RWPE2 (cell line): Measurements from ENCODE around the gene HAL.

Experiments used
- ATAC-seq: fragments of 200-7000 bp; cut with Tn5 transposase; 3 replicates; pipeline ENCODE4 v1.9.1; 2021; ENCODE audit warnings: low read depth
- DNase-seq: peaks from one replicate; pipeline ENCODE4 v3.0.0-alpha.2; 2020; ENCODE audit warnings: low spot score
- H3K27ac ChIP-seq: fragments of 450-650 bp; 2 replicates; pipeline ENCODE4 v1.5.1; 2017; ENCODE audit warnings: mild to moderate bottlenecking; ENCODE audit not compliant: poor library complexity, severe bottlenecking
- H3K27me3 ChIP-seq: fragments of 250-450 bp; sonication (Bioruptor Pico); 2 replicates; pipeline ENCODE4 v1.5.1; 2021; ENCODE audit warnings: mild to moderate bottlenecking, moderate library complexity; ENCODE audit not compliant: insufficient read depth, poor library complexity, severe bottlenecking
- H3K36me3 ChIP-seq: fragments of 250-450 bp; sonication (Bioruptor Pico); 2 replicates; pipeline ENCODE4 v1.5.1; 2020; ENCODE audit warnings: low read depth, mild to moderate bottlenecking, moderate library complexity
- H3K4me1 ChIP-seq: fragments of 250-450 bp; sonication (Bioruptor Pico); 2 replicates; pipeline ENCODE4 v1.5.1; 2021; ENCODE audit warnings: mild to moderate bottlenecking, moderate library complexity; ENCODE audit not compliant: insufficient read depth, poor library complexity, severe bottlenecking
- H3K4me3 ChIP-seq: fragments of 250-450 bp; sonication (Bioruptor Pico); 2 replicates; pipeline ENCODE4 v1.5.1; 2021; ENCODE audit warnings: mild to moderate bottlenecking, moderate library complexity; ENCODE audit not compliant: severe bottlenecking
- H3K9me3 ChIP-seq: fragments of 250-450 bp; sonication (Bioruptor Pico); 2 replicates; pipeline ENCODE4 v1.5.1; 2021; ENCODE audit warnings: mild to moderate bottlenecking, moderate library complexity; ENCODE audit not compliant: severe bottlenecking
- TF ChIP-seq, protein P1 (sequence below): fragments of 450-650 bp; IDR thresholded peaks from one replicate; pipeline ENCODE4 v1.5.1; 2017; ENCODE audit warnings: mild to moderate bottlenecking, moderate library complexity; ENCODE audit not compliant: poor library complexity, severe bottlenecking

The HAL gene

DNA sequence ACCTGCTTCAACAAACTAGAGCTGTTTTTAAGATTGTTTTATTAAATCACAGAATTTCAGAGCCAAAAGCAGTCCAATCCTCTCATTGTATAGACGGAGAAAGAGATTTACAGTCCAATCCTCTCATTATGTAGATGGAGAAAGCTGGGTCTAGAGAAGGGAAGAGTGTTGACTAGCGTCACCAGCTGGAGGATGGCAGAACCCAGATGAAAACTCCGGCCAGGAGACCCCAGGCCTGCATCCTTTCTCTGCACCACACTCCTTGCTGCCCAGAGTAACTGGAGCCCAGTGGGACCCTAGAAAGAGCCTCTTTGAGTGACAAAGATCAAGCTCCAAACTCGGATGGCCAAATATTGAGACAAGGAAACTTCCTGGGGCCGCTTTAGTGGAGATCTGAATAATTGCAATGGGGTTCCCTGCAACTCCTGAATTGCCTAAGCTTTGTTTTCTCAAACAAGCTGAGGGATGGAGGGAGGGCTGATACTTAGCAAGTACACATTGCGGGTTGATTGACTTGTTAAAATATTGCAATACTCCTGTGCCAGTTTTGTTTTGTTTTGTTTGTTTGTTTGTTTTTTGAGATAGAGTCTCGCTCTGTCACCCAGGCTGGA, 40.5 kb downstream of the HAL start:
- no peak for DNase-seq
- Histone ChIP-seq H3K4me1 (no peaks in the 10 kb centered on the region), H3K9me3 (no peaks in the 10 kb centered on the region), H3K27me3 (no peaks in the 10 kb centered on the region), H3K36me3 (no peaks in the 10 kb centered on the region), H3K4me3 (no peak overlapping the region), H3K27ac (no peak overlapping the region)
- TF ChIP-seq, protein P1, sequence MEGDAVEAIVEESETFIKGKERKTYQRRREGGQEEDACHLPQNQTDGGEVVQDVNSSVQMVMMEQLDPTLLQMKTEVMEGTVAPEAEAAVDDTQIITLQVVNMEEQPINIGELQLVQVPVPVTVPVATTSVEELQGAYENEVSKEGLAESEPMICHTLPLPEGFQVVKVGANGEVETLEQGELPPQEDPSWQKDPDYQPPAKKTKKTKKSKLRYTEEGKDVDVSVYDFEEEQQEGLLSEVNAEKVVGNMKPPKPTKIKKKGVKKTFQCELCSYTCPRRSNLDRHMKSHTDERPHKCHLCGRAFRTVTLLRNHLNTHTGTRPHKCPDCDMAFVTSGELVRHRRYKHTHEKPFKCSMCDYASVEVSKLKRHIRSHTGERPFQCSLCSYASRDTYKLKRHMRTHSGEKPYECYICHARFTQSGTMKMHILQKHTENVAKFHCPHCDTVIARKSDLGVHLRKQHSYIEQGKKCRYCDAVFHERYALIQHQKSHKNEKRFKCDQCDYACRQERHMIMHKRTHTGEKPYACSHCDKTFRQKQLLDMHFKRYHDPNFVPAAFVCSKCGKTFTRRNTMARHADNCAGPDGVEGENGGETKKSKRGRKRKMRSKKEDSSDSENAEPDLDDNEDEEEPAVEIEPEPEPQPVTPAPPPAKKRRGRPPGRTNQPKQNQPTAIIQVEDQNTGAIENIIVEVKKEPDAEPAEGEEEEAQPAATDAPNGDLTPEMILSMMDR = no peak
- no peak for ATAC-seq

GRCh38 chr12:95953000-95953399, 43.1 kb downstream of the HAL start:
- Histone ChIP-seq H3K36me3 (no peaks in the 10 kb centered on the region), H3K27ac (no peak overlapping the region), H3K27me3 (no peaks in the 10 kb centered on the region), H3K4me3 (no peak overlapping the region), H3K9me3 (no peaks in the 10 kb centered on the region), H3K4me1 (no peaks in the 10 kb centered on the region)
- ATAC-seq = no peak
- TF ChIP-seq, protein P1 = no peak
- DNase-seq = no peak

GRCh38 chr12:95951515-95951914, 44.6 kb downstream of the HAL start:
- no peaks in the 10 kb centered on the region for H3K9me3 ChIP-seq
- no peak for DNase-seq
- H3K36me3 ChIP-seq = no peaks in the 10 kb centered on the region
- no peaks in the 10 kb centered on the region for H3K27me3 ChIP-seq
- H3K4me3 ChIP-seq = no peak overlapping the region
- no peaks in the 10 kb centered on the region for H3K4me1 ChIP-seq
- no peak overlapping the region for H3K27ac ChIP-seq
- TF ChIP-seq, protein P1 = no peak
- ATAC-seq = no peak

- Histone ChIP-seq H3K27ac (no peak overlapping the region), H3K27me3 (no peaks in the 10 kb centered on the region), H3K4me3 (no peak overlapping the region), H3K36me3 (no peaks in the 10 kb centered on the region), H3K4me1 (no peaks in the 10 kb centered on the region), H3K9me3 (no peaks in the 10 kb centered on the region)
- TF ChIP-seq, protein P1 = no peak
- ATAC-seq = no peak
- DNase-seq = no peak
Observed at GRCh38 chr12:95949477-95950206, 46.5 kb downstream of the HAL start.
